OCI-LY1 (cell line): ENCODE results near the gene DMGDH.

Experiments
- H2AFZ ChIP-seq: fragments of 200-600 bp; sonication (generic), shearing (Covaris generic); 2 replicates; pipeline ENCODE4 v1.6.0; 2014; ENCODE audit warnings: antibody characterized with exemption, mild to moderate bottlenecking, low read length
- H3F3A ChIP-seq: fragments of 200-600 bp; sonication (generic), shearing (Covaris generic); 2 replicates; pipeline ENCODE4 v1.6.0; 2014; ENCODE audit warnings: mild to moderate bottlenecking, antibody characterized with exemption, low read length, moderate library complexity; ENCODE audit not compliant: insufficient read depth
- H3K27ac ChIP-seq: fragments of 200-600 bp; sonication (generic); 2 replicates; pipeline ENCODE4 v1.5.1; 2014; ENCODE audit warnings: low read length, mixed run types, mild to moderate bottlenecking, low read depth; ENCODE audit not compliant: poor library complexity, severe bottlenecking
- H3K27me3 ChIP-seq: fragments of 200-600 bp; sonication (generic); 2 replicates; pipeline ENCODE4 v1.6.0; 2014; ENCODE audit warnings: antibody characterized with exemption, mild to moderate bottlenecking, low read length, moderate library complexity; ENCODE audit not compliant: insufficient read depth
- H3K36me3 ChIP-seq: fragments of 200-600 bp; sonication (generic); 2 replicates; pipeline ENCODE4 v1.6.1; 2014; ENCODE audit warnings: mild to moderate bottlenecking, antibody characterized with exemption, low read length, moderate library complexity, mixed read lengths; ENCODE audit not compliant: insufficient read depth
- H3K4me1 ChIP-seq: fragments of 200-600 bp; sonication (generic); 2 replicates; pipeline ENCODE4 v1.5.1; 2014; ENCODE audit warnings: mild to moderate bottlenecking, low read length, moderate library complexity; ENCODE audit not compliant: insufficient read depth, severe bottlenecking
- H3K4me2 ChIP-seq: fragments of 200-600 bp; sonication (generic), shearing (Covaris generic); 2 replicates; pipeline ENCODE4 v1.6.1; 2014; ENCODE audit warnings: low read length
- H3K4me3 ChIP-seq: fragments of 200-600 bp; sonication (generic); 2 replicates; pipeline ENCODE4 v1.5.1; 2014; ENCODE audit warnings: low read length, low read depth, mild to moderate bottlenecking, mixed read lengths; ENCODE audit not compliant: poor library complexity, severe bottlenecking
- H3K79me2 ChIP-seq: fragments of 200-600 bp; shearing (Covaris generic); 2 replicates; pipeline ENCODE4 v1.6.1; 2016; ENCODE audit warnings: mixed run types, low read length, mixed read lengths; ENCODE audit not compliant: insufficient read depth
- H3K9ac ChIP-seq: fragments of 200-600 bp; sonication (generic), shearing (Covaris generic); 2 replicates; pipeline ENCODE4 v1.6.1; 2014; ENCODE audit warnings: mild to moderate bottlenecking, low read length, mixed read lengths
- H3K9me2 ChIP-seq: fragments of 200-600 bp; sonication (generic), shearing (Covaris generic); 2 replicates; pipeline ENCODE4 v1.6.1; 2014; ENCODE audit warnings: low read depth, mild to moderate bottlenecking, low read length, mixed read lengths
- H3K9me3 ChIP-seq: fragments of 200-600 bp; shearing (Covaris generic); 2 replicates; pipeline ENCODE4 v1.6.1; 2014; ENCODE audit warnings: low read length, mixed read lengths
- H4K20me1 ChIP-seq: fragments of 200-600 bp; sonication (generic), shearing (Covaris generic); 2 replicates; pipeline ENCODE4 v1.6.0; 2016; ENCODE audit warnings: mild to moderate bottlenecking, low read length; ENCODE audit not compliant: insufficient read depth
- CTCF ChIP-seq: fragments of 200-600 bp; sonication (generic), shearing (Covaris generic); IDR thresholded peaks from 2 replicates; pipeline ENCODE4 v1.5.1; 2017; ENCODE audit warnings: mild to moderate bottlenecking, antibody characterized with exemption, low read length, moderate library complexity, mixed read lengths
- EZH2 ChIP-seq: fragments of 200-600 bp; sonication (generic), shearing (Covaris generic); IDR thresholded peaks from 2 replicates; pipeline ENCODE4 v1.8.0; 2017; ENCODE audit warnings: borderline replicate concordance, mixed run types, mild to moderate bottlenecking, antibody characterized with exemption, low read length, moderate library complexity, mixed read lengths

DMGDH gene

GRCh38 chr5:79007872-79008271 is 61.6 kb downstream of the DMGDH start:
- H2AFZ ChIP-seq, result no peak overlapping the region
- no peak overlapping the region for H3K4me2 ChIP-seq
- H3F3A ChIP-seq, result no peaks in the 10 kb centered on the region
- no peak overlapping the region for H3K27ac ChIP-seq
- H3K9me2 ChIP-seq, result no peaks in the 10 kb centered on the region
- no peaks in the 10 kb centered on the region for H3K4me1 ChIP-seq
- no peaks in the 10 kb centered on the region for H3K9me3 ChIP-seq
- H3K9ac ChIP-seq, result no peak overlapping the region
- H3K79me2 ChIP-seq, result no peaks in the 10 kb centered on the region
- H3K27me3 ChIP-seq, result no peaks in the 10 kb centered on the region
- no peak for TF ChIP-seq EZH2
- TF ChIP-seq CTCF, result no peak
- no peak overlapping the region for H3K4me3 ChIP-seq
- H3K36me3 ChIP-seq, result no peaks in the 10 kb centered on the region
- H4K20me1 ChIP-seq, result no peaks in the 10 kb centered on the region

- no peaks in the 10 kb centered on the region for H3K27me3 ChIP-seq
- H3F3A ChIP-seq, result no peaks in the 10 kb centered on the region
- H4K20me1 ChIP-seq, result no peaks in the 10 kb centered on the region
- H3K9ac ChIP-seq, result no peak overlapping the region
- H3K9me3 ChIP-seq, result no peaks in the 10 kb centered on the region
- no peaks in the 10 kb centered on the region for H3K9me2 ChIP-seq
- H2AFZ ChIP-seq, result no peak overlapping the region
- no peaks in the 10 kb centered on the region for H3K4me1 ChIP-seq
- no peaks in the 10 kb centered on the region for H3K36me3 ChIP-seq
- no peak overlapping the region for H3K27ac ChIP-seq
- no peak overlapping the region for H3K4me3 ChIP-seq
- no peaks in the 10 kb centered on the region for H3K79me2 ChIP-seq
- no peak for TF ChIP-seq EZH2
- no peak for TF ChIP-seq CTCF
- H3K4me2 ChIP-seq, result no peak overlapping the region
Measured at GRCh38 chr5:79005936-79006631, 63.4 kb downstream of the DMGDH start.

GRCh38 chr5:79005151-79005550 is 64.3 kb downstream of the DMGDH start:
- no peak overlapping the region for H2AFZ ChIP-seq
- H3K36me3 ChIP-seq, result no peaks in the 10 kb centered on the region
- H3K4me2 ChIP-seq, result no peak overlapping the region
- no peaks in the 10 kb centered on the region for H3K9me2 ChIP-seq
- no peaks in the 10 kb centered on the region for H3K79me2 ChIP-seq
- H3K9ac ChIP-seq, result no peak overlapping the region
- H3K27ac ChIP-seq, result no peak overlapping the region
- H3F3A ChIP-seq, result no peaks in the 10 kb centered on the region
- H3K4me3 ChIP-seq, result no peak overlapping the region
- no peaks in the 10 kb centered on the region for H4K20me1 ChIP-seq
- no peaks in the 10 kb centered on the region for H3K9me3 ChIP-seq
- H3K4me1 ChIP-seq, result no peaks in the 10 kb centered on the region
- TF ChIP-seq EZH2 (no peak), CTCF (no peak)
- no peaks in the 10 kb centered on the region for H3K27me3 ChIP-seq
